PFSK-1 (cell line): ENCODE data around the gene PCSK4.

Experiments
- FOXP2 ChIP-seq: optimal IDR thresholded peaks from 2 replicates; pipeline ENCODE3; 2011; ENCODE audit warnings: borderline replicate concordance, control low read depth, inconsistent platforms; ENCODE audit not compliant: insufficient read depth; ENCODE audit errors: extremely low read length, extremely low read depth
- POLR2AphosphoS5 ChIP-seq: IDR thresholded peaks from 2 replicates; pipeline ENCODE4 v1.6.1; 2012; ENCODE audit warnings: low read depth, mild to moderate bottlenecking, control low read depth, low read length, moderate library complexity
- SIN3A ChIP-seq: IDR thresholded peaks from 2 replicates; pipeline ENCODE4 v1.6.1; 2012; ENCODE audit warnings: mild to moderate bottlenecking, low read length, moderate library complexity, borderline replicate concordance; ENCODE audit not compliant: insufficient read depth
- TAF1 ChIP-seq: IDR thresholded peaks from 2 replicates; pipeline ENCODE4 v1.6.1; 2012; ENCODE audit warnings: low read length, control low read depth, borderline replicate concordance; ENCODE audit not compliant: insufficient read depth
- TF ChIP-seq, protein P1 (sequence below), 2 experiments: IDR thresholded peaks; 2 replicates each; pipeline versions ENCODE4 v1.6.1 to v1.8.0; 2011 to 2012; ENCODE audit warnings: low read depth in 2 of 2, low read length in 2 of 2, control low read depth in 1 of 2, inconsistent platforms in 1 of 2, mild to moderate bottlenecking in 1 of 2, moderate library complexity in 1 of 2; ENCODE audit not compliant: insufficient read depth in 1 of 2

Gene PCSK4

DNA sequence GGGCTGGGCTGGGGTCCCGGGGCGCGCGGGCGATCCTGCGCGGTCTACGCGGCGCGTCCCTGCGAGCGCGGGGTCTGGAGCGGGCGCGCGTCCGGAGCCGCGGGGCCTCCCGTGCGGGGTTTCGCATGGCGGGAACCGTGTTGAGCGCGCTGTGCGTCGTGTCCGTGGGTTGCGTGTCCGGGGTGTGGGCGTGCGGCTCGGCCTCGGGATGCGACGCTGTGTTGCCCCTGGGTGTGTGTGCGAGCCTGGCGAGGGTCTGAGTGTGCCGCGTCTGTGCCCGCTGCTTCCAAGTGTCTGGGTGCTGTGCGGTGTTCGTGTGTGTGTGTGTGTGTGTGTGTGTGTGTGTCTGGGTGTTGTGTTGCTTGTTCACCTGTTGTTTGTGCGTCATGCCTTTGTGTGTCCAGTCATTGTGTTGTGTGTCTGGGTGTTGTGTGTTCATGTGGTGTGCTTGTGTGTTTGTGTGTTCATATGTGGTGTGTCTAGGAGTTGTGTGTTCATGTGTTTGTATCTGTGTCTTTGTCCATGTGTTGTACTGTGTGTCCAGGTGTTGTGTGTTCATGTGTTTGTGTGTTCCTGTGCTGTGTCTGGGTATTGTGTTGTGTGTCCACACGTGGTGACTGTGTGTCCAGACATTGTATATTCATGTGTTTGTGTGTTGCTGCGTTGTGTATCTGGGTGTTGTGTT, 34.3 kb upstream of the PCSK4 start:
- TF ChIP-seq TAF1 (no peak), SIN3A (no peak), FOXP2 (no peak), POLR2AphosphoS5 (no peak)
- TF ChIP-seq, protein P1, sequence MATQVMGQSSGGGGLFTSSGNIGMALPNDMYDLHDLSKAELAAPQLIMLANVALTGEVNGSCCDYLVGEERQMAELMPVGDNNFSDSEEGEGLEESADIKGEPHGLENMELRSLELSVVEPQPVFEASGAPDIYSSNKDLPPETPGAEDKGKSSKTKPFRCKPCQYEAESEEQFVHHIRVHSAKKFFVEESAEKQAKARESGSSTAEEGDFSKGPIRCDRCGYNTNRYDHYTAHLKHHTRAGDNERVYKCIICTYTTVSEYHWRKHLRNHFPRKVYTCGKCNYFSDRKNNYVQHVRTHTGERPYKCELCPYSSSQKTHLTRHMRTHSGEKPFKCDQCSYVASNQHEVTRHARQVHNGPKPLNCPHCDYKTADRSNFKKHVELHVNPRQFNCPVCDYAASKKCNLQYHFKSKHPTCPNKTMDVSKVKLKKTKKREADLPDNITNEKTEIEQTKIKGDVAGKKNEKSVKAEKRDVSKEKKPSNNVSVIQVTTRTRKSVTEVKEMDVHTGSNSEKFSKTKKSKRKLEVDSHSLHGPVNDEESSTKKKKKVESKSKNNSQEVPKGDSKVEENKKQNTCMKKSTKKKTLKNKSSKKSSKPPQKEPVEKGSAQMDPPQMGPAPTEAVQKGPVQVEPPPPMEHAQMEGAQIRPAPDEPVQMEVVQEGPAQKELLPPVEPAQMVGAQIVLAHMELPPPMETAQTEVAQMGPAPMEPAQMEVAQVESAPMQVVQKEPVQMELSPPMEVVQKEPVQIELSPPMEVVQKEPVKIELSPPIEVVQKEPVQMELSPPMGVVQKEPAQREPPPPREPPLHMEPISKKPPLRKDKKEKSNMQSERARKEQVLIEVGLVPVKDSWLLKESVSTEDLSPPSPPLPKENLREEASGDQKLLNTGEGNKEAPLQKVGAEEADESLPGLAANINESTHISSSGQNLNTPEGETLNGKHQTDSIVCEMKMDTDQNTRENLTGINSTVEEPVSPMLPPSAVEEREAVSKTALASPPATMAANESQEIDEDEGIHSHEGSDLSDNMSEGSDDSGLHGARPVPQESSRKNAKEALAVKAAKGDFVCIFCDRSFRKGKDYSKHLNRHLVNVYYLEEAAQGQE (IDR thresholded peaks at IDR 0.05; ENCODE audit: insufficient read depth in 1 of 2, low read depth in 2 of 2, low read length in 2 of 2): no peak

DNA sequence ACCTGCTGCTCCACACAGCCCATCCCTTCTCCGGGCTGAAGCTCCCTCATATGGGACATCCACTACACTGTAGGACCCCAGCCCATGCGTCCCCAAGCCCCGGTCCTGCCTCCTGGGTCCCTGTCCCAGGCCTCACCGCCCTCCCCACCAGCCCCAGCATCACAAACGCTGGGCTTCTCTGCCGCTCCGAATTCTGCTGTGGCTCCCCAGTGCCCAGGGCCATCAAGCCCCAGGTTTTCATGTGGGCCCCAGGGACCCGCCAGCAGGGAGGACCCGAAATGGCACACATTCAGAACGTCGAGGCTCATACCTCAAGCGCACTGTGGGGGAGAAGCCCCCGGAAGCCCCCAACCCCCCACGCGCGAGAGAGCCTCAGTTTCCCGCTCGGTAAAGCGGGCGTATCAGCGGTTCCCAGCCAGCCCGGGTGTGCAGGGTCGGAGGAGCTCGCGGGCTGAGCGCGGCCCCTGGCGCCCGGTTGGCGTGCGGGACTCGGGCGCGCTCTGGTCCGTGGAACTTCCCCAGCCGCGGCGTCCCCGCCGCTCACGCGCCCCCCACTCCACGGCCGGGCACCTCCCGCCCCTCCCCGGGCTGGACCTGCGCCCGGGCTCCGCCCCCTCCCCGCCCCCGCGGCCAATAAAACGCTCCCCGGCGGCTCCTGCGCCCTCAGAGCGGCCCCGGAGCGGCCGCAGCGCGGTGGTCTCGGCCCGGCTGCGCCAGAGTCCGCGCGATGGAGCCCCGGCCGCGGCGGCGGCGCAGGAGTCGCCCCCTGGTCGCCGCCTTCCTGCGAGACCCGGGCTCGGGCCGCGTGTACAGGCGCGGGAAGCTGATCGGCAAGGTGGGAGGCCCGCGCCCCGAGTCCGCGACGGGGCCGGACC, 33.5 kb upstream of the PCSK4 start, which contains the start of gene PLK5:
PLK5 (plus strand) TSS at position 666 of the 875 bp plus-strand sequence. CDS start 2,920 bp downstream, outside the sequence.
- TF ChIP-seq, protein P1 (IDR thresholded peaks at IDR 0.05; ENCODE audit: insufficient read depth in 1 of 2, low read depth in 2 of 2, low read length in 2 of 2): no peak
- TF ChIP-seq TAF1 (no peak), POLR2AphosphoS5 (no peak), SIN3A (no peak), FOXP2 (no peak)

DNA sequence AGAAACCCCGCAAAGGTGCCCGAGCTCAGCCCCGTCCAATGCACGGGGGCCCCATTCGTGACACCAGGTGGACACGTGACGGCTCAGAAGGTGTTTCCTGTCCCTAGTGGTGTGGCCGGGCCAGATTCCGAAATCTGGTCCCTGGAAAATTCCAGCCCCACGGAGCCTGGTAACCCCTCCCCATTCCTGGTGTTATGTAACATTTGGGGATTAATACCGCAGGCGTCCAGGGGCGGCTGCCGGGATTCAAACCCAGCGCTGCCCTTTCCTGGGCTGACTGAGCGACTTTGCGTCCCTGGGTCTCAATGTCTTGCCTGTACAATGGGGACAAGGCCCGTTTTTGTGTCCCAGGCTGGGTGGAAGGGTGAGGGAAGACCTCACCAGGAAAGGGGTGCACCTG, 32.7 kb upstream of the PCSK4 start:
- no peak for TF ChIP-seq SIN3A
- no peak for TF ChIP-seq POLR2AphosphoS5
- TF ChIP-seq FOXP2: no peak
- TF ChIP-seq TAF1: no peak
- TF ChIP-seq, protein P1 (IDR thresholded peaks at IDR 0.05; ENCODE audit: insufficient read depth in 1 of 2, low read depth in 2 of 2, low read length in 2 of 2): no peak

DNA sequence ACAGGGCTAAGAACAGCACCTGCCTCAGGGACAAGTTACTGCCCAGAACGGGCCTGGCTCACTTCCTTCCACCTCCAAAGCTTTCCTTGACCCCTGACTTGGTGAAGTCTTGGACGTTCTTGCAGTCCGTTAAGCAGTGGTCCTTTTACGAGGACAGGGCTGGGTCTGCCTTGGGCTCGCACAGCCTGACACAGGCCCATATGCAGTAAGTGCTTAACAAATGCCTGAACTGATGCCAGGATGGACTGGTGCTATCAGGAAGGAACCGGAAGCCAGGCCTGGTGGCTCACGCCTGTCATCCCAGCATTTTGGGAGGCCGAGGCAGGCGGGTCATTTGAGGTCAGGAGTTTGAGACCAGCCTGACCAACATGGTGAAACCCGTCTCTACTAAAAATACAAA, 31.9 kb upstream of the PCSK4 start:
- TF ChIP-seq TAF1 (no peak), FOXP2 (no peak), SIN3A (no peak), POLR2AphosphoS5 (no peak)
- TF ChIP-seq, protein P1 (IDR thresholded peaks at IDR 0.05; ENCODE audit: insufficient read depth in 1 of 2, low read depth in 2 of 2, low read length in 2 of 2): no peak
